ENCODE results near the gene LUC7L2.
"Not testable (repeated sequence)": the region's sequence is repeated elsewhere in the genome, so short reads cannot be mapped to it uniquely, and the experiment has no call there.

Gene LUC7L2

DNA sequence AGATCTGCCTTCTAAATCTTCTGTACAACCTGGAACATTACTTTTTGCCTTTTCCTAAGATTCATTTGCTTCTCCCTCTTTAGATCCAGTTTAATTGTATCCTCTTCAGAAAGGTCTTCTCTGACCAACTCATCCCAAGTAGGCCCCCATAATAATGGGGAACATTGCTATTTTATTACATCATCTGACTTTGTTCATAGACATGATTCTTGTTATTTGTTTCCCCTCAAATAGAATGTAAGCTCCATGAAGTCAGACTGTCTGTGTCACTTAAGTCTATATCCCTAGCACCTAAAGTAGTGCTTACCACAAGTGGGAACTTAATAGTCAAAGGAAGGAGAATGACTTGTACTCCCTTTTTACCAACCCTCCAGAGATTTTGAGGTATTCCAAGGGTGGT is 37.5 kb downstream of the LUC7L2 start:
- DNase-seq, result no peak

DNA sequence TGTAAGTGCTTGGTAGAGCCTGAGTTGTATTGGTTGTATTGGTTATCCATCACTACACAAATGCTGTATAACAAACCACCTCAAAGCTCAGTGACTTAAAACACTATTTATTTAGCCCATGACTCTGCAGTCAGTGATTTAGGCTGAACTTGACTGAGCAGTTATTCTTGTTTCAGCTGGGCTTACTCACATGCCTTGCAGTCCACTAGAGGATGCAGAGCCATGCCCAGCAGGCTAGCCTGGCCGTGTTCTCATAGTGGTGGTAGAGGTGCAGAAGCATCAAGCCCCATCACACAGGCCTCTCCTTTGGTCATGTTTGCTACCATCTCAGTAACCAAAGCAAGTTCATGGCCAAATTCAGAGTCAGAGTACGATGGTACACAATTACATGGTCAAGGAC is 43.9 kb downstream of the LUC7L2 start:
- DNase-seq, result no peak

DNA sequence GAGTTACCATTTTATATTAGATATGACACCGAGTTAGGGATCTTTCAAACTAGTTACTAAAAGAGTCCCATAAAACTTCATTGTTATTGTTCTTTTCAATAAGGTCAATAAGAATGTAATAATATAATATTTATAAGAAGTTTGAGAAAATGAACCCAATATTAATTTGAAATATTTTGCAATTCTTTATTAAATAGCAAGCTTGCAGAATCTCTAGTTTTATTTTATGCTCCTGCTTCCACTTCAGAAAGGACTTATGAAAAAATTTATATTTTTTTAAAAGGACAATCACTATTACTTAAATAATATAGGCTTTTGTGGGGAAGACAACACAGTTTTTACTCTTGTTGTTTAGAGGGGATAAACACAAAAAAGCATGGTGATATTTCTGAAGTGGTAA is 47.9 kb downstream of the LUC7L2 start:
- no peak for DNase-seq

DNA sequence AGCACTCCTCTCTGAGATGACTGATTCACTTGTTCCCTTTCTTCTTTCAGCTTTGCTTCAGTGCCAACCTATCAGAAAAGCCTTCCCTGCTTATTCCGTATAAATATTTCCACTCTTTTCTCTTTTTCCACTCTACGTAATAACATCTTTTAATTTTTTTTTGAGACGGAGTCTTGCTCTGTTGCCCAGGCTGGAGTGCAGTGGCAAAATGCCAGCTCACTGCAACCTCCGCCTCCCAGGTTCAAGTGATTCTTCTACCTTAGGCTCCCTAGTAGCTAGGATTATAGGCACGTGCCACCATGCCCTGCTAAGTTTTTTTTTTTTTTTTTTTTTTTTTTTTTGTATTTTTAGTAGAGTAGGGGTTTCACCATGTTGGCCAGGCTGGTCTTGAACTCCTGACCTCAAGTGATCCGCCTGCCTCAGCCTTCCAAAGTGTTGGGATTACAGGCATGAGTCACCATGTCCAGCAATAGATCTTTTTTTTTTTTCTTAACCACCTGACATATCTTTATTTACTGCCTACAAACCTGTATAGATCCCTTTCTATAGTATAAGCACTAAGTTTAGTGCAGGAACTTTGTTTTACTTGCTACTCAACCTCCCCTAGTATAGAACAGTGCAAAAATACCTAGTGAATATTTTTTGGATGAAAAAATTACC is 55.2 kb downstream of the LUC7L2 start:
- DNase-seq, result not testable (repeated sequence)

DNA sequence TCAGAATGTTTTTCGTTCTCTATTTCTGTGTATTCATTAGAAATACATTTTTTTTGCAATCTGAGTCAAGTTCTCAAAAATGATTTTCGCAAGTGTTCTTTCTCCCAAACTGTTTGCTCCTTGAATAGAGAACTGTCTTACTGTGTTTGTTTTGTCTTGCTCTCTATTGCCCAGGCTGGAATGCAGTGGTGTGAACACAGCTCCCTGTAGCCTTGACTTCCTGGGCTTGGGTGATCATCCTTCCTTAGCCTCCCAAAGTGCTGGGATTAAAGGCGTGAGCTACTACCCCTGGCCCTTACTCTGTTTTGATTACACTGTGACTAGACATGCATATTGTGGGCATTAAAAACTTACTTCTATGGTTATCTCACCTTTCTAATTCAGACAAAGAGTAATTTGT is 56.7 kb downstream of the LUC7L2 start:
- DNase-seq, result no peak

DNA sequence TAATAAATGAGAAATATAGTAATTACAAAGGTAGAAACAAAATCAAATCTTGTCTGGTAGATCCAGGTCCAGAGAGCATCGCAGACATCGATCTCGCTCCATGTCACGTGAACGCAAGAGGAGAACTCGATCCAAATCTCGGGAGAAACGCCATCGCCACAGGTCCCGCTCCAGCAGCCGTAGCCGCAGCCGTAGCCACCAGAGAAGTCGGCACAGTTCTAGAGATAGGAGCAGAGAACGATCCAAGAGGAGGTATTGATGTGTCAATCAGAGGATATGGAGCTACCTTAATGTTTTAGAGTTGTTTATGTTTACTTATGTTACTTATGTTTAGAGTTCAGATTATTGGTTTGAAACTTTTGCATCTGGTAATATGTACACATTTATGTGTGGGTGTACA is 57.8 kb downstream of the LUC7L2 start:
- DNase-seq, result no peak

DNA sequence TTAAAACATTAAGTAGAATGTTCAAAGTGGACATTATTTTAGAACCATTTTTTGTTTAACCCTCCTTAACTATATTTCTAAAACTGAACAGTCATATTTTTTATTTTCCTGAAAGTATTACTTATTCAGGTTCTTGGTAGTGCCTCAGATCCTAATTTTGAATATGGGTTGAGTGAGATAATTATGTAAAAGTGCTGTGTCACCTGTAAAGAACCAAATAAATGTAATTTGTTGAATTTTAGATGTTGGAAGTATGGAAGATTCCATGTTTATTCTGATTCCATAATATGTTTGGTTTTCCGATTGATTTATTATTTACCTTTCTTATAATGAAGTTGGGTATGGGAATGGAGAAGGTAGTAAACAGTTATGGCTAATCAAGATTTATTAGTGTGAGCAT is 61.4 kb downstream of the LUC7L2 start:
- no peak for DNase-seq

DNA sequence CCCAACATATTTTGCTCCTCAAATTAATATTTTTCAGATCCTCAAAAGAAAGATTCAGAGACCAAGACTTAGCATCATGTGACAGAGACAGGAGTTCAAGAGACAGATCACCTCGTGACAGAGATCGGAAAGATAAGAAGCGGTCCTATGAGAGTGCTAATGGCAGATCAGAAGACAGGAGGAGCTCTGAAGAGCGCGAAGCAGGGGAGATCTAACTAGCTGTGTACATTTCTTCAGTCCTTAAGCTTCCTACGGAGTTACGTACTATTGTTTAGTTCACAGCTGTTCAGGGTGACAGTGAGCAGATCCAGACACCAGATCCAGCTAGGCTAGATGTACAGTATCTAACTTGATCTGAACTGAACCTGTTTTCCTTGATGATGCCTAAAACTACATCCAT is 62.4 kb downstream of the LUC7L2 start:
- no peak for DNase-seq

DNA sequence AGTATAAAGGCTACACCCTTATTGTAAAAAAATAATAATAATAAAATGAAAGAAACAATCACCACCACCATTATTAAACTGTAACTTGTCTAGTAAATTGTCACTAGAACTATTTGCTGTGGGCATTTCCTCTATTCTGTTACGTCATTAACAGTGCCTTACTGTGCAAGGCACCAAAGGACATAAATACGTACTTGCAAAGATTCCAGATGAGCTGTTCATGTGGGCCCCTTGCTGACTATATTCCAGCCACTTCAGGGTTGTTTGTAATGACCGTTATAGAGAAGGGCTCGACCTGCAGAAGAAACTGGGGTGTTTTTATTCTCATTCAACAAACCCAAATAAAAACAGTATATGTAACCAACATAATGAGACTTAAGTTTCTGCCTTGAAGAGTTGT is 63.4 kb downstream of the LUC7L2 start:
- DNase-seq, result no peak

DNA sequence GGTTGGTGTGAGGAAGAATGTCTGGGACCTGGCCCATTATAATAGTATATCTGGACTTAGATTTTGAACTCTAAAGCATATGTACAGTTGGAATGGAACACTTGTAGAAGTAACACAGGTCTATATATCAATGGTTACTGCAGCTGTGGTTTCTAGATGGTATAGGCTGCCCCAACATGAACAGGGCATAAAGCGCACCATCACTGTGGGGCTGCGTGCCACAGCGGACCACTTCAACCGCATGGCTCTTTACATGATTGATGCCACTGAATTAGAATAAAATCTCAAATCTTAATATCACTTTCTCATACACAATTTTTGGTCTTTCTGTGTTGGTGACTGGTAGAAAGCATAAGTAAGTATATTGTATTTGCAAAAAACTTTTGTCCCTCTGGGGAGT is 64.3 kb downstream of the LUC7L2 start:
- no peak for DNase-seq

DNA sequence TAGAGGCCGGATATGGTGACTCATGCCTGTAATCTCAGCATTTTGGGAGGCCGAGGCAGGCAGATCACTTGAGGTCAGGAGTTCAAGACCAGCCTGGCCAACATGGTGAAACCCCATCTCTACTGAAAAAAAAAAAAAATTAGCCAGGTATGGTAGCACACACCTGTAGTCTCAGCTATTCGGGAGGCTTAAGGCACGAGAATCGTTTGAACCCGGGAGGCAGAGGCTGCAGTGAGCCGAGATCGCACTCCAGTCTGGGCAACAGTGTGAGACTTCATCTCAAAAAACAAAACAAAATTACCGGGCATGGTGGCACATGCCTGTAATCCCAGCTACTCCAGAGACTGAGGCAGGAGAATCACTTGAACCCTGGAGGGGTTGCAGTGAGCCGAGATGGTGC is 66.0 kb downstream of the LUC7L2 start:
- DNase-seq, result not testable (repeated sequence)

DNA sequence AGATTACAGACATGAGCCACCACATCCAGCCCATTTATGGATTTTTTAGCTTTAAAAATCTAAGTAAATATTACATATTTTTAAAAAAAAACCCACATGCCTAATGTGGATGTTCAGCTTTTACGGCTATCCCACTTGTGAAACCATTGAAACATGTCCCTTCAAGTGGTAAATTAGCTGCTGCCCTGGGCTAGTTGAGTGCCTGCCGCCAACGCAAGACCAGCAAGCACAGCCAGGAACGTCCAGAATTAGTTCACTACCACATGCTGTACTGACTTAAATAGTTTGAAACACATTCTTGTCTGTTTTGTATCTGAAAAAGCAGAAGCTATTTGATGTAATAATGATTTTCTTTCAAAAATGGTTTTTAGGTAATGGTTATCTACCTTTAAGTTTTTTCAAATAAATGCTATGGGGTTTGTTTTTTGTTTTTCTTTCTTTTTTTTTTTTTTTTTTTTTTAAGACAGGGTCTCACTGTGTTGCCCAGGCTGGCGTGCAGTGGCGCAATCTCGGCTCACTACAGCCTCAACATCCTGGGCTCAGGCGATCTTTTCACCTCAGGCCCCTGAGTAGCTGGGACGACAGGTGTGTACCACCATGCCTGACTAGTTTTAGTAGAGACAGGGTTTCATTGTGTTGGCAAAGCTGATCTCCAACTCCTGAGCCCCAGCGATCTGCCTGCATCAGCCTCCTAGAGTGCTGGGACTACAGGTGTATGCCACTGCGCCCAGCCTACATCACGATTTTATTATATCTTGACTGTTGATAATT is 66.7 kb downstream of the LUC7L2 start:
- DNase-seq, result no peak

DNA sequence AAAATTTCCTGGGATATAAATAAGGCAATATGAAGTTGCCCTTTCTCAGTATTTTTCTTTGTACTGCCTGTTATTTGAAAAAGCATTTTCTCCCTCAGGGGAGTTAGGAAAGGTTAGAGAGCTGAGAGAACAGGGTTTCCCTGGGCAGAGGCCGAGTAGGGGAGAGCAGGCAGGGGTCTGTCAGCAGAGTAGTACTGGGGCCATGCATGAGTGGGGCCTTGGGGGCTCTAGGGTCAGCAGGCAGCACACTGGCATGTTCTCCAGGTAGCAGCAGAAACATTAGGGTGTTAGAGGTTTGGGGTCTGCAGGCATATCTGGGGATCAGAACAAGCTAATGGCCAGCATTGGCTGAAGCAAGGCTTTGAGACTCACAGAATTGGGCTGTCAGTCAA is 67.3 kb downstream of the LUC7L2 start:
- DNase-seq, result no peak

DNA sequence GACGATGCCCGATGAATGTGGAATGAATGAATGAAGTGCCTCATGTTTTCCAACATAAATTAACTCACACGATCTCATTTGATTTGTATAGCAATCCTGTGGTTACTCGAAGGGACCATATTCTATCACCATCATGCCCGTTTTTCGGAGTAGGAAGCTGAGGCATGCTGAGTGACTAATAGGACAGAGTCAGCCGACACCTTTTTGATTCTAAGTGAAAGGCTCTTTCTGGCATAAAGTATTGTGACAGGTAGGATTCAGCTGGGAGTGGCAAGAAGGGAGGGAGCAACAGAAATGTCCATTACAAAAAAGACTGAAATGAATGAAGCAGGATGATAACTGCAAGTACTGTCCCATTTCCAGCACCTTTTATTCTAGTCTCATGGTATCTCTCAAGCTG is 68.1 kb downstream of the LUC7L2 start:
- no peak for DNase-seq

DNA sequence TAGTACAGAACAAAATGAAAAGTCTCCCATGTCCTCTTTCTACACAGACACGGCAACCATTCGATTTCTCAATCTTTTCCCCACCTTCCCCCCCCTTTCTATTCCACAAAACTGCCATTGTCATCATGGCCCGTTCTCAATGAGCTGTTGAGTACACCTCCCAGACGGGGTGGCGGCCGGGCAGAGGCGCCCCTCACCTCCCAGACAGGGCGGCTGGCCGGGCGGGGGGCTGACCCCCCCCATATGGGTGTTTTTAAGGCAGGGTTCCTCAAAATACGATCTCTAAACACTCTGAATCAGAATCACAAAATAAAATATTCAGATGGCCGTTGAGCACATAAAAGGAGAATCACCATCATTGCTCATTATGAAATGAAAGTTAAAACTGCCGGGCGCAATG is 70.0 kb downstream of the LUC7L2 start:
- DNase-seq, result not testable (repeated sequence)

DNA sequence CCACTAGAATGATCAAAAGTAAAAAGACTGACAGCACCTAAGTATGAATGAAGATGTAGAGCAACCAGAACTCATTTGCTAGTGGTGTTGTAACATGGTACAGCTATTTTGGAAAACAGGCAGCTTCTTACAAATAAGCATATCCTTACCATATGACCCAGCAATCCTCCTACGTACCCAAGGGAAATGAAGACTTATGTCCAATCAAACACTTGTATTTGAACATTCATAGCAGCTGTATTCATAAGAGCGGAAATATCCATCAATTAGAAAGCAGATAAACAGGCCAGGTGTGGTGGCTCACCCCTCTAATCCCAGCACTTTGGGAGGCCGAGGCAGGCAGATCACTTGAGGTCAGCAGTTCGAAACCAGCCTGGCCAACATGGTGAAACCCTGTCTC is 70.7 kb downstream of the LUC7L2 start:
- DNase-seq, result no peak

DNA sequence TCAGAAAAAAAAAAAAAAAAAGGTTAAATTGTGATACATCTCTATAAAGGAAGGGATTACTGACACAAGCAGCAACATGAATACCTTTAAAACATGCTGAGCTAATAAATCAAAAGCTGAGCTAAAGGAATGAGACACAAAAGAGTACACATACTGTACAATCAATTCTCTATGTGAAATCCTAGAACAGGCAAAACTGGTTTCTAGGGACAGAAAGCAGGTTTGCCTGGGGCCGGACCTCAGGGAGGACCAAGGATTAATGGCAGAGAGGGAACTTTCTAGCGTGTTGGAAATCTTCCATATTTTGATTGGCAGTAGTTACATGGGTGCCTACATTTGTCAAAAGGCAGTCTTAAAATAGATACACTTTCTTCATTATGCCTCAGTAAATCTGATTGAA is 71.3 kb downstream of the LUC7L2 start:
- no peak for DNase-seq

DNA sequence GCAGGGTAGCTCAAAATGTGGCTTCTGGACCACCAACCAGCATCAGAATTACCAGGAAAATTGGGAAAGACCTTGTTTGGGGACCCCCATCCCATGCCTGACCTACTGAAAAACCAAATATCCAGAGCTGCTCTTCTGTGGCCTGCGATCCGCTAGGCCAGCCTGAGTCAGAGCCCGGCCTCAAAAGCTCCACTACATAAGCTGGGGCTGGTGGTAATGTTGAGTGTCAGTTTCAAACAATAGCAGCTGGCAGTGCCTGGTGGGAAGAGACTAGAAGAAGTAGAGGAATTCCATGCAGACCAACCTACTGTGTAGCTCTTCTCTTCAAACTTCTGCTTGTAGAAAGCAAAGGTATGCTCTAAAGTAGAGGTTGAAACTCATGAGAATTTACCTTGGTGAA is 71.8 kb downstream of the LUC7L2 start:
- no peak for DNase-seq

DNA sequence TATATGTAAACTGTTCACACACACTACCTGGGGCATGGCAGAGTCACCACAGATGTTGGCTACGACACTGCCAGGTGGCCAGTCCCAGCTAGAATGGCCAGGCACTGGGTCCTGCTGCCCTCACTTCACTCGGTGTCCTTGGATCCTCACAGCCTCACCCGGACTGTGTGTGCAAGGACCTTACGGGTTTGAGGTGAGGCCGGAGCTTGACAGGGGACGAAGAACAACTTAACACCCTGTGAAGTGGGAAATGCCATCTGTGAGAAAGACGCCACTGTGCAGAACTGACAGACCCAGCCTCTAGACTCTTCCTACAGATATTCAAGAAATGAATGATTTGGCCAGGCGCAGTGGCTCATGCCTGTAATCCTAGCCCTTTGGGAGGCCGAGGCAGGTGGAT is 77.1 kb downstream of the LUC7L2 start:
- DNase-seq, result no peak

DNA sequence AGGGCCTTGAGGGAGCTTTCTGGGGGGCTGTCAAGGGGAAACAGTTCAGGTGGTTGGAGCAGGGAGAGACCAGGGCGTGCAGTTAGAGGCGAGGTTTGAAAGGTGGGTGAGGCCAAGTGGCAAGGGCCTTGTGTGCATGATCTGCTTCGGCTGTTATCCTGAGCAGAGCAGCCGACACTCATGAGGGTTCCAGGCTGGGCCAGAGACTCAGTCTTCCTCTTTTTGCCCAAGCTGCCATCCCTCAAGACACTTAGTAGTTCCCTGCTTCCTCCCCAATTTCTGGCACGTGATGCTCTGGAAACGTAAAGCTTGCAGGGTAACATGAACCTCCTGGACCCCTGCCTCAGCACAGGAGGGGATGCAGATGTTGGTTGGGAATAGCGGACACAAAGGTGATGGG is 79.7 kb downstream of the LUC7L2 start:
- DNase-seq, result no peak

DNA sequence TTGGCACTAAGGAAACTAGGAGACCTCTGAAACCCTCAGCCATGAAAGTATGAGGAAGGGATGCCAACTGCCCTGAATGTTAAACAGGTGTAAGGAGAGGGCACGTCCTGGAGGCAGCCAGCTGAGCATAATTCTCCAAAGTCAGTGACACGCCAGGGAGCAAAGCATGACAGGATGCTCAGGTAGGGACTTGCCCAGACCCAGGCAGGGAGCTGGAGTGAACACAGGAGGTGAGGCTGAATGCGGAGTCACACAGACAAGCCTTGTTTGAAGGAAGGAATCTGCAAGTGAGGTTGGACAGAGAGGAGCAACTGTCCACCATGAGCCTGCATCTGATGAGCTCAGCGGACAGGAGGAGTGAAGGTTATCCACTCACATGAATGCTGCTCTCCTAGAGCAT is 82.3 kb downstream of the LUC7L2 start:
- DNase-seq, result no peak

DNA sequence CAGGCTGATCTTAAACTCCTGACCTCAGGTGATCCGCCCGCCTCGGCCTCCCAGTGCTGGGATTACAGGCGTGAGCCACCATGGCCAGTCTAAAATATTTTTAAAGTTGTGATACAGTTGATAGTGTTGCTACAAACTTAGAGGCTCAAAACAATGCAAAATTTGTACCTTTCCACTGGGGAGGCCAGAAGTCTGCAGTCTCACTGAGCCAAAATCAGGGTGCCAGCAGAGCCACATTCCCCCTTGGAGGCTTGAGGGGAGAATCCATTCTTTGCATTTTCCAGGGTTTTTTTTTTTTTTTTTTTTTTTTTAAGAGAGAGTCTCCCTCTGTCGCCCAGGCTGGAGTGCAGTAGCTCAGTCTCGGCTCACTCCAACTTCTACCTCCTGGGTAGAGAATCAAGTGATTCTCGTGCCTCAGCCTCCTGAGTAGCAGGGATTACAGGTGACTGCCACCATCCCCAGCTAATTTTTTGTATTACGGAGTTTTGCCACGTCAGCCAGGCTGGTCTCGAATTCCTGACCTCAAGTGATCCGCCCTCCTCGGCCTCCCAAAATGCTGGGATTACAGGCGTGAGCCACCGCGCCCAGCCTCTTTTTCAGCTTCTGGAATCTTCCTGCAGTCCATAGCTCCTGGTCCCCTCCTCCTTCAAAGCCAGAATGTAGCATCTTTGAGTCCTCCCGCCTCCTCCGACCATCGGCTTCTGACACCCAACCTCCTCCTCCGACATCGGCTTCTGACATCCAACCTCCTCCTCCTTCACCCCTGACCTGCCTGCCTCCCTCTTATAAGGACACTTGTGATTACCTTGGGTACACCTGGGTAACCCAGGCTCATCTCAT is 86.6 kb downstream of the LUC7L2 start:
- no peak for DNase-seq

DNA sequence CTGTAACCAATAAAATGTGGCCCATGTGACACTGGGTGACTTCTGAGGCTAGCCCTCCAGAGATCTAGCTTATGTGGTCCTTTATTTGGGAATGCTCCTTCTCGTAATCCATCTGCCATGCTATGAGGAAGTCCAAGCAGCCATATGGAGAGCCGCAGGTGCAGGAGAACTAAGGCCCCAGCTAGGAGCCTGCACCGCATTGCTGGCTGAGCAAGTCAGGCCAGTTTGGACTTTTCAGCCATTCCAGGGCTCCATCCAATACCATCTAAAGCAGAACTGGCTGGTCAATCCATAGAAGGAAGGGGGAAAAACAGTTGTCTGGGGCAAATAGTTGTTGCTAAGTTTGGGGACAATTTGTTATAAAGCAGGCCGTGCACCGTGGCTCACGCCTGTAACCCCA is 91.2 kb downstream of the LUC7L2 start:
- no peak for DNase-seq

DNA sequence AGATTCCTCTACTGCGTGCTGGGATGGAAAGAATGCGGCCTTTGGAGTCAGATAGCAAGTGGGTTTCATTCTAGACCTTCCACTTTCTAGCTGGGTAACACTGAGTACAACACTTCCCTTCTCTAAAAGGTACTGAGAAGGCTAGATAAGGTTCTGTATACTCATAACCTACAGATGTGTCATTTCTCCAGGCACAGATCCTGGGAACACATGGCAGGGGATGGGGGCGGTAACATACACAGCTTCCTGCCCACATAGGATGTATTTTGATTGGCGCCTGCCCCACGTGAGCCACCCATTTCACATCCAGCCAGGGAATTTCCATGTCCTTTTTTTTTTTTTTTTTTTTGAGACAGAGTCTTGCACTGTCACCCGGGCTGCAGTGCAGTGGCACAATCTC is 91.9 kb downstream of the LUC7L2 start:
- peak; percentile 37 to 63 (median 39) for DNase-seq

Measured in suppressor macrophage treated with lipopolysaccharide for 1 hour (primary cell).